NCI-H1417 (cell line): ENCODE measurements around the gene PGA4.

Source experiments
- DNase-seq, 3 experiments: peaks; one replicate each; lab custom pipeline; 2025; lab: John Stamatoyannopoulos, UW

PGA4 gene

DNA sequence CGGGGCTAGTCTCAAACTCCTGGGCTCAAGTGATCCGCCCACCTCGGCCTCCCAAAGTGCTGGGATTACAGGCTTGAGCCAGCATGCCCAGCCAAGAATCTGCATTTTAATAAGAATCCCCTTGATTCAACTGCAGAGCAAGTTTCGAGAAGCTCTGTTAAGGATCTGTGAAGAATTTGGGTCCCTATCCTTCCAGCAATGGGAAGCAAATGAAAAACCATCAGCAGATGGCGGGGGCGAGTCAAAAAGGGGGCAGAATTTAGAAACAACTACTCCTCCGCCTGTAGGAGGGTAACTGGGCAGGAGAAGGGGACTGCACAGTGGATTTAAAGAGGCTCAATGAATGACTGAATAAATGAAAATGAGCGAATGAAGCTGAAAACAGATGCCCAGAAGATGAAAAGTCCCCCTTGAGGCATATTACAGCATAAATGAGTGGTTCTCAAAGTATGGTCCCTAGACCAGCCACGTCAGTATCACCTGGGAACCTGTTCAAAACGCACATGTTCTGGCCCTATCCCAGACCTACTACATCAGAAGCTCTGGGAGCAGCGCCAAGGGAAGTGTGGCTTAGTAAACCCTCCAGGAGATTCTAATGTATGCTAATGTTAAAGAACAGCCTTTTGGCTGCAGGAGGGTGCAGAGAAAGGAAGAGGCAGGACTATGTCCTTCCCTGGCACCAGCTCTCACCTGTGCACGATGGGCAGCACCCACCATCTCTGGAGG, 58.0 kb downstream of the PGA4 start:
- no peak for DNase-seq

GRCh38 chr11:61280883-61281580, 58.9 kb downstream of the PGA4 start:
- no peak for DNase-seq
